NCI-H82 (cell line): ENCODE data around the gene PPP1R8.

Source experiments
- DNase-seq: peaks from one replicate; lab custom pipeline; 2025; lab: John Stamatoyannopoulos, UW

Gene PPP1R8

GRCh38 chr1:27894521-27894920 is 63.9 kb downstream of the PPP1R8 start:
- DNase-seq = no peak
